Heart left ventricle (tissue), 13 donors: ENCODE measurements around the gene MACROH2A2.

Experiments
- POLR2A ChIP-seq, 2 donors: fragments of 450-650 bp; IDR thresholded peaks; one replicate each; pipeline ENCODE4 v1.6.1; 2017; ENCODE audit warnings: antibody characterized with exemption in 2 of 2, mild to moderate bottlenecking in 2 of 2, moderate library complexity in 2 of 2
- TF ChIP-seq, protein P1 (sequence below), 12 donors: fragments of 200-600 bp; sonication (generic) in 4 of 12; IDR thresholded peaks; one replicate each; pipeline versions ENCODE4 v1.5.0 to v1.8.0; 2018 to 2022; ENCODE audit warnings: antibody characterized with exemption in 12 of 12, mild to moderate bottlenecking in 5 of 12
- donor health status: ischemic (EF 13 %, LVEDD 7.1; RV severe dilation, severe dysfunction).
- donor health status: DM: no; HTN: yes; CAD: no.
- donor health status: DM: no; HTN: no; CAD: no.
- donor health status: ischemic (EF 25% LVEDD 6.9; RV normal size, moderate dysfunction).
- donor health status: ischemic (EF 25% LVEDD 5.7; RV mildly dilated, moderate dysfunction).
- donor health status: ischemic (EF 35%, LVEDD 5.7; RV mildly dilated, moderate dysfunction).
- donor health status: nonischemic (EF 11% LVEDD 7.7; RV severe dilation, severe dysfunction).
- donor health status: DM: yes; HTN: yes; CAD: no.
- donor health status: PGD.
- donor health status: ischemic (EF 29% LVEDD 5.4; RV normal size, mild dysfunction).
- donor health status: nonischemic (EF 23%, LVEDD 6.1; RV moderate dilation, normal function).

DNA sequence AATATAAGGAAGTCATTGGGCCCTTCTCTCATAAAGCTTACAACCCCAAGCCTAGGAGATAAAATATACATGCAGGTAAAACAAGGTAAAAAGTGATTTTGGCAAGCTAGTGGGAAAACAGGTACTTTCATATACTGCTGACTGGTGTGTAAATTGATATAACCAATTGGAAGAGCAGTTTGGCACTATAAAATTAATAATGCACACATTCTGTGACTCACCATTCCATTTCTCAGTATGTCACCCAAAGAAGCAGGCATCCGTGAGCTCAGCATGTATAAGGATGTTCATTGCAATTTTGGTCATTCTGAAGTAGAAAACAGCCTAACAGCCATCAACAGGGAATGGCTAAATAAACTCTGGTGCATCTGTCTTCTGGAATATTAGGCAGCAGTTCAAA lies 2.9 kb downstream of the MACROH2A2 start:
- TF ChIP-seq, protein P1, sequence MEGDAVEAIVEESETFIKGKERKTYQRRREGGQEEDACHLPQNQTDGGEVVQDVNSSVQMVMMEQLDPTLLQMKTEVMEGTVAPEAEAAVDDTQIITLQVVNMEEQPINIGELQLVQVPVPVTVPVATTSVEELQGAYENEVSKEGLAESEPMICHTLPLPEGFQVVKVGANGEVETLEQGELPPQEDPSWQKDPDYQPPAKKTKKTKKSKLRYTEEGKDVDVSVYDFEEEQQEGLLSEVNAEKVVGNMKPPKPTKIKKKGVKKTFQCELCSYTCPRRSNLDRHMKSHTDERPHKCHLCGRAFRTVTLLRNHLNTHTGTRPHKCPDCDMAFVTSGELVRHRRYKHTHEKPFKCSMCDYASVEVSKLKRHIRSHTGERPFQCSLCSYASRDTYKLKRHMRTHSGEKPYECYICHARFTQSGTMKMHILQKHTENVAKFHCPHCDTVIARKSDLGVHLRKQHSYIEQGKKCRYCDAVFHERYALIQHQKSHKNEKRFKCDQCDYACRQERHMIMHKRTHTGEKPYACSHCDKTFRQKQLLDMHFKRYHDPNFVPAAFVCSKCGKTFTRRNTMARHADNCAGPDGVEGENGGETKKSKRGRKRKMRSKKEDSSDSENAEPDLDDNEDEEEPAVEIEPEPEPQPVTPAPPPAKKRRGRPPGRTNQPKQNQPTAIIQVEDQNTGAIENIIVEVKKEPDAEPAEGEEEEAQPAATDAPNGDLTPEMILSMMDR (IDR thresholded peaks at IDR 0.05), result no peak
- TF ChIP-seq POLR2A (IDR thresholded peaks at IDR 0.05), result no peak
